HG02642 (cell line): ENCODE data around the gene FRMPD4.

Experiments used
- ATAC-seq: cut with Tn5 transposase; IDR thresholded peaks from one replicate; pipeline ENCODE4 v1.9.1; 2021; ENCODE audit warnings: mild to moderate bottlenecking; ENCODE audit not compliant: unreplicated experiment, poor library complexity

Gene FRMPD4

GRCh38 chrX:12352922-12353321 lies 214.6 kb downstream of the FRMPD4 start:
- ATAC-seq, result no peak

GRCh38 chrX:12360383-12360782 lies 222.1 kb downstream of the FRMPD4 start:
- no peak for ATAC-seq

GRCh38 chrX:12360986-12361598 lies 222.8 kb downstream of the FRMPD4 start:
- no peak for ATAC-seq

- no peak for ATAC-seq
Measured at GRCh38 chrX:12363216-12363615, 224.9 kb downstream of the FRMPD4 start.

- no peak for ATAC-seq
Measured at GRCh38 chrX:12366440-12366839, 228.2 kb downstream of the FRMPD4 start.

GRCh38 chrX:12367254-12367653 lies 229.0 kb downstream of the FRMPD4 start:
- ATAC-seq, result no peak

- no peak for ATAC-seq
Measured at GRCh38 chrX:12370497-12370986, 232.3 kb downstream of the FRMPD4 start.

GRCh38 chrX:12372111-12372510 lies 233.8 kb downstream of the FRMPD4 start:
- ATAC-seq, result no peak

GRCh38 chrX:12374286-12374685 lies 236.0 kb downstream of the FRMPD4 start:
- no peak for ATAC-seq

GRCh38 chrX:12378253-12378652 lies 240.0 kb downstream of the FRMPD4 start:
- ATAC-seq, result no peak

GRCh38 chrX:12378706-12379105 lies 240.4 kb downstream of the FRMPD4 start:
- no peak for ATAC-seq

- no peak for ATAC-seq
Measured at GRCh38 chrX:12379671-12380070, 241.4 kb downstream of the FRMPD4 start.

GRCh38 chrX:12383196-12383595 lies 244.9 kb downstream of the FRMPD4 start:
- ATAC-seq, result no peak

GRCh38 chrX:12390301-12390700 lies 252.0 kb downstream of the FRMPD4 start:
- ATAC-seq, result no peak

GRCh38 chrX:12396584-12396983 lies 258.3 kb downstream of the FRMPD4 start:
- no peak for ATAC-seq

GRCh38 chrX:12400218-12400617 lies 261.9 kb downstream of the FRMPD4 start:
- ATAC-seq, result no peak

GRCh38 chrX:12401252-12401651 lies 263.0 kb downstream of the FRMPD4 start:
- no peak for ATAC-seq

- ATAC-seq, result no peak
Measured at GRCh38 chrX:12403474-12404082, 265.3 kb downstream of the FRMPD4 start.

- no peak for ATAC-seq
Measured at GRCh38 chrX:12405306-12405705, 267.0 kb downstream of the FRMPD4 start.

- no peak for ATAC-seq
Measured at GRCh38 chrX:12410523-12410922, 272.2 kb downstream of the FRMPD4 start.

GRCh38 chrX:12411831-12412230 lies 273.6 kb downstream of the FRMPD4 start:
- no peak for ATAC-seq

GRCh38 chrX:12412561-12412960 lies 274.3 kb downstream of the FRMPD4 start:
- ATAC-seq, result no peak
